Measurements from ENCODE around the gene AAK1.
"Not testable (repeated sequence)": the region's sequence is repeated elsewhere in the genome, so short reads cannot be mapped to it uniquely, and the experiment has no call there.

AAK1 gene

DNA sequence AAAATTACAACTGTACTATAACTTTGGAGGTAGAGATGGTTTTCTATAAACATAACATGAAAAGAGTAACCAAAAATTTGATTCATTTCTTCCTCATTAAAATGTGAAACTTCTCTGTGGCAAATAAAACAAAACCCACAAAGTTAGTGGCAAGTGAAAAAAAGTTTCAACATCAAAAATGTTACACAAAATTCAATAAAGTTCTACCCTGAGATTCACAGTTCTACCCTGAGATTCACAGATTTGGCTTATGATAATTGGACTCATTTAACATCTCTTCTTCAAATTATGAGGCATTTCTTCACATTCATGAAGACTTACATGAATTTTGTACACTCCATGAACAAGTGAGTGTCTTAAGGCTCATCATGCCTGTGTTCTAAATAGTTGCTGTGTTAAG, 51.0 kb downstream of the AAK1 start:
- DNase-seq = no peak

DNA sequence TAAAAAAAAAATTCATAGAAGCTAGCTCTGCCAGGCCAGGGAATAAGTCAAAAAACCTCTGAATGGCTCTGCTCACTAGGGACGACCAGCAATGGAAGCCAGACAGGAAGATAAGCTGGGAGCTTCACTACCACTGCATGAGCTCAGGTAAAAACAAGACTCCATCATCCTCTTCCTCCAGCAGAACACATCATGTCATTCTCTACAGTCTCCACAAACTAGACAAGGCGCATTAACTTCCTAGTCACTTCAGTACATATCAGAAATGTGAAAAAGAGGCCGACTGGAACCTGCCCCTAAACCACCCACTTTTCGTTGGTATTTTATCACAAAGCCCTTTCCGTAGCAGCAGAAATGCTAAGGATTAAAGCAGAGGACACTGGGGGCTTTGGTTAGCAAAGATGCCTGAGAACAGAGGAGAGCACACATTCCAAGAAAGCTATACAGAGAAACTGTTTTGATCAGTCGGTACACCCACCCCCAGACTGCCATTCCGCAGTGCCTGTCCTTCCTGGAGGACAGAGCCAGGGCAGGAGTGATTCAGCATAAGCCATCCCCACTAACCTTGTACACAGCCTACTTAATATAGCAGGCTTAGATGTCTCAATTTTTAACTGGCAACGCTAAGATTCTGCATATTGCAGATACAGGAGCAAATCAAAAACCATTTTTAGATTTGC, 53.4 kb downstream of the AAK1 start:
- no peak for DNase-seq

DNA sequence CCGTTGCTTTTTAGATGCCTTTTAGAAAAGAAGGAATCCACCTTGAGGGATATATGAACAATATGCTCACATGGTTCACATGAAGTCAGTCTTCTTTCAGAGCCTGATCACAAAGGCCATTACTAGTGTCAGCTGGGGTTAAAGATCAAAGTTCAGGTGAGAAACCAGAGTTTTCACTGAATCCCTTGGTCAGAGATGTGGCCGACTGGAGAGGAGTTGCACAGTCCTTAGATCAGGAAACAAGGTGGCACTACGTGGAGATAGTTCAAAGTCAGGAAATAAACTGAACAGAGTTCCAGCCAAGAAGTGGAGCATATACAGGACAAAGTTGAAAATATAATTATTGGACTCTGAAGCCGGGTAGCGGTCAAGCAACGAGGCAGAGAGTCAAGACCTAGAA, 54.6 kb downstream of the AAK1 start:
- DNase-seq = no peak

DNA sequence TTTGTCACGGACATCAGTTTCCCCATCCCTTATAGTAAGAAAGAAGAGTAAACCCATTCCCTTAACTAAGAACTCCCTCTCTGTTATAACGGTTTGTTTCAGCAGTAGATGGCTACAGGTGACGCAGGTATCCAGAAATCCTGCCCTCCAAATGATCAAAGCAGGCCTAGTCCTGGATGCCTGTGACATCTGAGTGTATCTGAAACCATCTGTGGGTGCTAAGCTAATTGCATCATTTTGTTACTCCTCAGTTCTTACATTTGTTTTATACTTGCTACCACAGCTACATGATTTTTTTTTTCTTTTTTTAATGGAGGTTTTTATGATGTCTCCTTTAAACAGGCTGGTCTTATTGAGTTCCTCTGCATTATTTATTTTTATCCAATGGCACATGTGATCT, 55.1 kb downstream of the AAK1 start:
- no peak for DNase-seq

DNA sequence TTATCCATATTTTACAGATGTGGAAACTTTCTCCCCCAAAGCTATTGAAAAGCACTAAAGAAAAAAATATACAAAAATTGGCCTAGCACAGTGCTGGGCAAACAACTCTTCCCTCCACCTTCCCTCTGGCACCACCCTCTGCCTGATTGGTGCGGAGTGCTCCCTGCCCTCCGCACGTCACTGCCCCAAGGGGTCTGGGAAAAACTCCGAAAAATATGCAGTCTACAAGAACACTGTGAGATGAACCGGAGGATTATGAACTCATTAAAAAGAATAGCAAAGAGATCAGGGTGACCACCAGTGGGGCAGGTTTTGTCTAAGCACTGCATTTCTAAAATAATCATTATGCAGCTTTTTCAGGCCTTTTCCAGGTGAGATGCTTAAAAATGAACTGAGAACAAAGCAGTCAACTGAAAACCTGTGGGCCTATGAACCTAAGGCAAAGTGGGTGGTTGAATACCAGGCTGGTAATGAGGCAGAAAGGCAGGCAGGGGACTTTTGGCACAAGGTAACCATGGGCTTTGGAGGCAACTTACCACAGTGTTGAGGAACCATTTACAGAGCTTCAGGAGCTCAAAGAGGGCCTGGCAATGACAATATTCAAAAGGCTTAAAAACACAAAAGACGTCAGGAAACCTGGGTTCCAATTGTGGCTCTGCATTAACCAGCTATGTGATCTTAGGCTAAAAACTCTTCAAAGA, 57.5 kb downstream of the AAK1 start:
- no peak for DNase-seq

DNA sequence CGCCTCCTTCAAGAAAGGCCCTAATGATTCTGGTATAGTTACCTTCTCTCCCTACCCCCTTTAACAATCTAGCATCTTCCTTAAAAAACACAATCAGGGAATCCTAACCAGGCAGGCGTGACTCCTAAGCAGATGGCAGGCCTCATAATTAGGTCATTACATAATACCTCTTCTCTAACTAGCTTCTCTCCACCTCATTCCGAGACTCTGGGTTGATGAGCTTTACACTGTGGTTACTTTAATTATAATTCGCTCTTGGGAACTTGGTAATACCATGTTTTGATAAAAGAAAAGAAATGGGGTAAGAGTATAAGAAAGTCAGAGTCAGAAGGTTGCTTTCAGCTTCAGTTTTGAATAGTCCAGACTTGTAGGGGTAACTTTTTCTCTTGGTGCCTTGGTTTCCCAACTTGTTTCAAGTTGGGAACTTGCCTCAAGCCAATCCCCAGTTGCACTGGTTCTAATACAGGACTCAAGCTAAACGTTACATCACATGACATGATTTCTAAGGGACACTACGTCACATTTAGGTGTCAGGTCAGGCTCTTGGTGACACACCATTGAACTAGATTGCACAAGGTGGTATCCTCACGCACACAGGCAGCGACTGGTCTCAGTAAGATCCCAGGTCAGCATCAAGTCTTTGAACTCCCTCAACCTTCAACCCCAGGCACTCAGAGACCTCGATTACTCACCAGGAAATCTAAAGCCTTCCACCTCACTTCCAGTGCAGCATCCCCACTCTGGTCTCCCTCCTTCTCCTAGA, 59.2 kb downstream of the AAK1 start:
- DNase-seq = no peak

DNA sequence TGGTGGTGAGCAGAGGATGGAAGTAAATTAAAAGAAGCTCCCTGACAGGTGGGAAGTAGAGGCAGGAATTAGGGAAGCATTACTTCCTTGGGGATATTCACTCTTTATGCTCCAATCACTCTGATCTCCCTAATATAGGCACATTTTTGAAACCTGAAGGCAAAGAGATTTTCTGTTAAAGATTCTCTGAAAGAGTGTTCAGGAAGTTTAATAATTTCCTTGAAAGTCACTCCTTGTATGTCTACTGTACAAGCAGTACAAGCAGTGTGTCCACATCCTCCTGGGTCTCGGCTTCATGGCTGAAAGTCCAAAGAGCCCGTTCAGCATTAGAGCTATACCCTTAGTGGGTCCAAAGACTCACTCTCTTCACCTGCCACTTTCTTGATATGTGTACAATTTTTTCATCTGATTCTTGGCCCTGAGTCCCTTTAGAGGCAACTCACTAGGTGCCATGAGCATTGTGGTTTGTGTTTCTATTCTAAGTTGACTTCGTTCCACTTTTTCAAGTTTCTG, 60.2 kb downstream of the AAK1 start:
- no peak for DNase-seq

DNA sequence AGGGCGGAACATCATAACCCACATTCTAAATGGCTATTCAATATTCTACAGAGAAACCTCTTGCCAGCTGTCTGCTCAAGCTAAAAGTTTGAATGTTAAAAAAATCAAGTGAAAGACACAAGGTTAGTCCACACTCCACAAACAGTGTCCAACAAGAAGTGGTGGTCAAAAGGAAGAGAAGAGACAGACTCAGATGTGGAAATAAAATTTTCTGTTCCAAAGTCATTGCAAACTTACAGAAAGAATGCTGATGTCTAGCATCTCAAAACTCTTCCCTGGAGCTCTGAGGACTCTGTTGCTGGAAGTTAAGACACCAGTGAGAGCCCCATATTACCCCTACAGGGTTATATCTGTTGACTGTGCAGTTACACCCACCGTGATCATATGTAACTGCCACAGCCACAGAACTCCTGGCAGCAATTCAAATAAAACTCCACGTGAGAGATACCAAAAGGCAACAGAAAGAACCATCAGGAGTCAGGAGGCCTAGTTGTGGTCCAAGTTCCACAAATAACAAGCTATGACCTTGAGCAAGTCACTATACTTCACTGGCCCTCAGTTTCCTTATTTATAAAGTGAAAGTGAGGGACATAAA, 60.9 kb downstream of the AAK1 start:
- DNase-seq = no peak

DNA sequence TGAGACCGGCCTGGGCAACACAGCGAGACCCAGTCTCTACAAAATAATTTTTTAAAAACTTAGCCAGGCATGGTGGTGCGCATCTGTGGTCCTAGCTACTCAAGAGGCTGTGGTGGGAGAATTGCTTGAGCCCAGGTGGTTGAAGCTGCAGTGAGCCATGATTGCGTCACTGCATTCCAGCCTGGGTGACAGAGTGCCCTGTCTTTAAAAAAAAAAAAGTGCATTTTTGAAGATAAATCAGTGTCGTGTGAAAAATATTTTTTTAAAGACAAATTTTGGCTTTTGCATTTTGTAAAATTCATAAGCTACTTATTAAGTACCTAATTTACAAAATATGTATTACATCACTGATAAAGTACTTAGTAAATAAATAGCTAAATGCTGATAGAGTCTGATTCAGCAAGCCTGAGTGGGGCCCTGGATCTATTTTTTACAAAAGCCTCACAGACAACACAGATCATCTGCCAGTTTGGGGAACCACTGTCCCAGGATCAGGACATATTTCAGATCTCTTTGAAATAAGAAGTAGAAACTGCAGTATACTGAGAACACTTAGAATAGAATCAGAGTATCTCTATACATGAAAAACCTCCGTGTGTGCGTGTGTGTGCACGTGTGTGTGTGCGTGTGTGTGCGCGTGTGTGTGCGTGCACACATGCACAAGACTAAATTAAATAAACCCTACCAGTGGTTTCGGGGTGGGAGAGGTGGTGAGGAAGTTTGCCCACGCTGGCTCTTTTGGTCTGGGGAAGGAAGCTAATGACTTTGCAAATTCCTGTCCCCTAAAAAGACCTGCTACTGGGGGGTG, 61.6 kb downstream of the AAK1 start:
- DNase-seq = no peak

DNA sequence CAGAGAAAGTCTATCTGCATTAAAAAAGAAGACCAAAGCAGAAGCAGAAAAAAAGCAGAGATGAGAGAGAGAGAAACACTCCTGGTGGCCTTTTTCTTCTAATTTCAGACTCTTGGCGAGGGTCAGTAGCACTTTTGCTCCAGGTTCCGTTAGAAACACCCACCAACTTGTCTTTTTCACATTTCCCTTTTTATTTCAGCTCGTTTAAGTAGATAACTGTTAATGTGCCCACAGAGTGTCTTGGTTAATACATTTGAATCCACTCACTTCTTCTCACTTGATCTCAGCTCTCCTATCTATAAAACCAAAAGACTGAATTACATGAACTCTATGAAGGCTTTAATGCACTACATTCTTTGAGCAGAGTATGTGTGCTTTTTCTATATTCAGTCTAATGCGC, 63.1 kb downstream of the AAK1 start:
- no peak for DNase-seq

DNA sequence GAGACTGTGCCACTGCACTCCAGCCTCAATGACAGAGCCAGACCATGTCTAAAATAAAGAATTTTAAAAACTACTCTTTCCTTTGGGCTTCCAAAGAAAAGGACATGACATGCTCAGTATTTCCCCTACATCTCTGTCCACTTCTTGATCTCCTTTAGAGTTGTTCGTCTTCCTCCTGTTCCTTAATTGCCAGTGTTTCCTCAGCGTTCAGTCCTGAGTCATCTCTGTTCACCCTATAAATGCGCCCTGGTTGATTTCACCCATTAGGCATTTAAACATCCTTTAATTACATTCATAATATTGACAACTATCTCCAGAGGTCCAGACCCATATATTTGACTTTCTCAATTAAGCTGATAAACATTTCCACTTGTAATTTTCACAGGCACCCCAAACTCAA, 64.0 kb downstream of the AAK1 start:
- DNase-seq = no peak

DNA sequence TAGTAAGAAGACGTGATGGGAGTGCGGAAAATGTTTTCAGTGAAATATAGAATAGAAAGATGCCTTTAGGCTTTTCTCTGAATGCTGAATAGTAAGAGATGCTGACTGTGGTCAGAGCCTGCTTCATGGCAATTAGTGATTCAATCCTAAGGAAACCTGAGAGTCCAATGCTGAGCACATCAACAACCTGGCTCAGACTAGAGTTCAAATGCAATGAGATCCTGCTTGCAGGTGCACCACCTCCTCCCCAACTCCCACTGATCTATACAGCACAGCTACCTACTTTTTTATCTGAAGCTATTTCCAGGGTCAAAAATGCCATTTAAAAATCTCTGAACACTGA, 65.4 kb downstream of the AAK1 start:
- DNase-seq = no peak

DNA sequence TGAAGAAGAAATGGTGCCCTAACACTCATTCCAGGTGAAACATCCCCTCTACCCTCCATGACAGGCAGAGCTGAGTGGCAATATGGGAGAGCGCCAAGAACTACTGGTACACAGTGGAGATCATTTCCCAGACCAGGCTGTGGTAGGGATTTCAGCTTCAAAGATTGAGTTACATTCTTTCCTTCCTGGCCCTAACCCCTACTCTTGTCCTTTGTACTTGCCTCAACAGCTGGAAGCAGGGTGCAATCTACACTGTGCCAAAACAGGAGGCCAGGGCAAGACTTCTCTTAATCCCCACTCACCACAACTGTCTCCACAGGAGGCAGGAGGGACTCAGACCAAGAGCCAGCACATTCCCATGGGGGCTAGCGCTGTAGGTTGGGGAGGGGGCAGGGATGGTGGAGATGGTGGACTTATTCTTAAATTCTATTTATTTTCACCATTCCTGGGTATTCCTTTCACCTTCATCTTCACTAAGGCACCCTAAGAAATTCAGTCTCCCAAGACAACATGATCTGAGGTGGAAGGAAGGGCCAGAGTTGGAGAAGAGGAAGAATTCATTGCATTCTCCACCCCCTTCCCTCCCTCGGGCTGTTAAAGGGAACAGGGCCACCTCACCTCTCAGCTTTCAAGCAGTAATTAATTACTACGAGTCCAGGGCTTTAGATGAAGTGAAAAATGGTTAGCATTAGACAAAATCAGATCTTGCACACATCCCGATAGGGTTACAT, 65.9 kb downstream of the AAK1 start:
- no peak for DNase-seq

DNA sequence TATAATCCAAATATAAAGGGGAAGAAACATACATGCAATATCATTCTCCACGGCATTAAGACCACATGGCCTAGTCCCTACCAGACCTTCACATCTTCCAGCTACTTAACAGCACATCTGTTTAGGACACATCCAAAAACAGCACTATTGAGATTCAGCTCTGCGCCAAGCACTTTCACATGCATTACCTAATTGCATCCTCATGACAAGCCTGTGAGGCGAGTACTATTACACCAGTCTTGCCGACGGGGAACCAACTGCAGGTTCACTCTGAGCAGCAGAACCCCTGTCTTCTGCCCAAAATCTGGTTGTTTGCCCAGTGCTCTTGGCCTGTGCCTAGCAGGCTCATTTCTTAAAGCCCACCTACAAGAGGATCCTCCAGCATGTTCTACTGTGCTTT, 66.7 kb downstream of the AAK1 start:
- DNase-seq = no peak

DNA sequence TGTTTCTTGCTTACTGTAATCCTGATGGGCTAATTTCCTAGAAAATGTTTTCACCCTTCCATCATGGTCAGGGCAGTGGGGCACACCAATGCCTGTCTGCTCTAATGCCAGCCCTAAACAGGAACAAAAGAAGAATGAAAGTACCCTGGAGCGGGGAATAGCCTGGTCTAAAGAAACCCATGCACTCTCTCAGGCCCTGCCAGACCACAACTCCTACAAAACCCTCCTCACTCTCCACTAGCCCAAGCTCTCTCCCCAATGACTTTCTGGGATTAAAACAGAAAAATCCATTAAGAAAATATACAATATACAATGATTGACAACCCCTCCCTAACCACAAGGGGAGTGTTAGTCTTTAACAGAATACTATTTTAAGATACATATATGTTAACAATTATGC, 67.6 kb downstream of the AAK1 start:
- DNase-seq = no peak

DNA sequence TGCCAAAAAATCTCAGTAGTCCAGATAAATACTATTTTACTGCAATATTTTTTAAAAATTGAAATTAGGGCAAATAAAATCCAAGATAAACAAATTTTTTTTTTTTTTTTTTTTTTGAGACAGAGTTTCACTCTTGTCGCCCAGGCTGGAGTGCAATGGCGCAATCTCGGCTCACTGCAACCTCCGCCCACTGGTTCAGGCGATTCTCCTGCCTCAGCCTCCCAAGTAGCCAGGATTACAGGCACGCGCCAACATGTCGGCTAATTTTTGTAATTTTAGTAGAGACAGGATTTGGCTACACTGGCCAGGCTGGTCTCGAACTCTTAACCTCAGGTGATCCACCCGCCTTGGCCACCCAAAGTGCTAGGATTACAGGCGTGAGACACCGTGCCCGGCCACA, 68.2 kb downstream of the AAK1 start:
- DNase-seq = not testable (repeated sequence)

DNA sequence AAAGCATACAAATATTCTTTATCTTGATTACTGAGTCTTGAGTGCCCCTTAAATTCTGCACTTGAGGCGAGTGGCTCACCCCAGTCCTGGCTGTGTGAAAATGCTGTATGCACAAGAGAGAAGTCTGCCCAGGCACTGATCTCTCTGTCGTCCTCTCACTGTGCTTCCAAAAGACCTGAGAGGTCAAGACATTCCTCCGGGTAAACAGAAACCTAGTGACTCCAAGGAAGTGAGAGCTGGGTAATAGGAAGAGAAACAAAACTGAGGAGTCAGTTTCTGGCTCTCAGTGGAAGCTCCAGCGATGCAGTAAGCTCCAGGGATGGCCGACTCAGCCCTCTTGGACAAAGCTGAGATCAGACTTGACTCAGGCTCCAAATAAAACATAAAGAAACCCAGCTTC, 70.9 kb downstream of the AAK1 start:
- DNase-seq = no peak

DNA sequence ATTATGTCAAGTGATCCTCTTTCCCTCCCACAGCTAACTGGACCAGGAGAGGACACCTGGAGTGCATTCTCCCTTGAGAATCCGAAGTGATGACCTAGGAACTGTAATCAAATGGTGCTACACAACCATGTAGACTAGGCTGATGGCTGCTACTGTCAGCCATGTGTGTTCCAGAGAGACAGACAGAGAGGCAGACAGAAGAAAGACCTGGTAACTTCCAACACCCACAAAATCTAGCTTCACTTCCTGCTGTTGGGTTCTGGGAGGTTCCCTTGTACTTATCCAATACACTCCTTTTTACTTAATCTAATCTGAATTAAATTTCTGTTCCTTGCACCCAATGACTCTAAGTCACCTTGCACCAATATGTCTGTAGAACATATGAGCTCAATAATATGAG, 72.3 kb downstream of the AAK1 start:
- no peak for DNase-seq

DNA sequence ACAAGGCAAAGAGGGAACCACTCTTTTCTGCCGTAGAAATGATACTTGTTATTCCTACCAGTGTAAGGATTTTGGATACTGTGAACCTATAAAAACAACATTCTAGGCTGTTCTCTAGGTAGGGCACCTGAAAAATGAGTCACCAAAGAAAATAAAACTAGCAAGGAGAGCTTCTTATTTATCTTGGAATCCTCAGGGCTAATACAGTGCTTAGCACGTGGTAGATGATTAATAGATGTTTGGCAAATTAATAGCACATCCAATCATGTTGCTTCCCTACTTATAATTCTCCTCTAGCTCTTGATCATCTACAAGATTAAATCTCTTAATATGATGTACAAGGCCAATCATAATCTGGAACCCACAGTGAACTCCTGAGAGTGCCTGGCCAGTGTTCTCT, 73.1 kb downstream of the AAK1 start:
- no peak for DNase-seq

DNA sequence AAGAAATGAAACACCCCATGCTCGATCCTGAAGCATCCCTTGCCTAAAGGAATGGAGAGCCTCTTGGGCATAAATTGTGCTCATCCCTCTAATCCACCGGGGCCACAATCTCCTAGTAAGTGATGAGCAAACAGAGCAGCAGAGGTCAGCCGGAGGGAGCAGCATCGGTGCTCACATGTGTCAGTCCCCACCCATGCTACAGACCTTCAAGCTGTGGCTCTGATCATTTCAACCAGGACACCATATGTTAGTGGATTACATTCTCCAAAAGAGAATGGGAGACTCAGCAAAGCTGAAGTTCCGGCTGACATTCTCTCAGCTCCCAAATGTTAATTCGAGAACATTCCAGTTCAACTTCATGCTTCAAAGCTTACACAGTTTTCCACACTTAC, 75.6 kb downstream of the AAK1 start:
- no peak for DNase-seq

DNA sequence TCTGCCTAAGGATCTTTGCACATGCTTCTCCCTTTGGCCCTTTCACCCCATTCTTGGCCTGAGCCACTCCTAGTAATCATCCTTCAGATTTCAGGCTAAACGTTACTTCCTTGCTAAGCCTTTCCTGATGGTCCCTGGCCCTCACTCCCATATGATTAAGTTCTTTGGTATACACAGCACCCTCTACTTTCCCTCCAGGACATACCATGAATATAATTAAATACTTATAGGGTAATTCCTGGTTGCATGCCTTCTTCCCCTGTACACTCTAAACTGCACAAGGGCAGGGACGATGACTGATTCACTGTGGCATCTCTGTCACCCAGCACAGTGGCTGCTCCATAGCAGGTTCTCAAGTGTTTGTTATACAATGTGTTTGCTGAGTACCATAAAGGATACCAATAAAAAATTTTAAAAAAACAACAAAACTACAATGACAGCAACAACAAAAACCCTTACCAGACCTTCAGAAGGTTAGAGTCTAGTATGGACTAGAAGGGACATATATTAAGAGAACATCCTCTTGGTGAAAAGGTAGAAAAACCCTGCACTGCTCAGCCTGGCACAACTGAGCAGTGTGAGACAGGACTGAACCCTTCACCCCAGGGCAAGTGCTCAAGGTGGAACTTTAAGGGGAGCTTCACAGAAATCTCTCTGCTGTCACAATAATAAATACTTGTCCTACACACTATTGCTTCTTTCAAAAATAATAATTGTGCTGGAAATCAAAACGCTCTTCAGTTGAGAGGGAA, 76.2 kb downstream of the AAK1 start:
- DNase-seq = no peak
